ENCODE measurements around the gene AGAP3.

GRCh38 chr7:151100921-151101320, 14.6 kb downstream of the AGAP3 start:
- TF ChIP-seq EZH2phosphoT487 (IDR thresholded peaks at IDR 0.05; ENCODE audit: insufficient read depth, low read depth) (no peak), EZH2 (IDR thresholded peaks at IDR 0.05; ENCODE audit: insufficient read depth, poor library complexity, severe bottlenecking) (no peak)

Data from GM23248 (cell line).